SK-N-SH treated with all-trans-retinoic acid at 6 μM for 48 hours (cell line): ENCODE data around the gene ADAM23.

Source experiments
- ATAC-seq: fragments of 200-7000 bp; cut with Tn5 transposase; 3 replicates; pipeline ENCODE4 v1.9.1; 2020; ENCODE audit warnings: mild to moderate bottlenecking, moderate library complexity
- ARNTL ChIP-seq: fragments of 450-650 bp; formaldehyde crosslinking; IDR thresholded peaks from 2 replicates; pipeline ENCODE4 v1.5.0; 2020; ENCODE audit warnings: low read depth, mild to moderate bottlenecking, moderate library complexity, borderline replicate concordance
- ESRRG ChIP-seq: fragments of 250-450 bp; sonication (Bioruptor Pico); IDR thresholded peaks from 2 replicates; pipeline ENCODE4 v1.6.1; 2021; ENCODE audit warnings: mild to moderate bottlenecking
- GLIS3 ChIP-seq: fragments of 250-450 bp; sonication (Bioruptor Pico); IDR thresholded peaks from 2 replicates; pipeline ENCODE4 v1.5.0; 2020; ENCODE audit warnings: mild to moderate bottlenecking, moderate library complexity
- ISL1 ChIP-seq: fragments of 250-450 bp; sonication (Bioruptor Pico); IDR thresholded peaks from 2 replicates; pipeline ENCODE4 v2.1.2; 2022; ENCODE audit warnings: mild to moderate bottlenecking, moderate library complexity
- OSR1 ChIP-seq: fragments of 250-450 bp; sonication (Bioruptor Pico); IDR thresholded peaks from 2 replicates; pipeline ENCODE4 v1.8.0; 2022; ENCODE audit warnings: moderate library complexity, mild to moderate bottlenecking, inconsistent platforms
- PPARA ChIP-seq: fragments of 250-450 bp; sonication (Bioruptor Pico); IDR thresholded peaks from 2 replicates; pipeline ENCODE4 v1.5.0; 2020; ENCODE audit warnings: mild to moderate bottlenecking, borderline replicate concordance
- RARB ChIP-seq: fragments of 250-450 bp; sonication (Bioruptor Pico); IDR thresholded peaks from 2 replicates; pipeline ENCODE4 v1.8.0; 2021; ENCODE audit warnings: mild to moderate bottlenecking, moderate library complexity
- SNAI2 ChIP-seq: fragments of 250-450 bp; sonication (Bioruptor Pico); IDR thresholded peaks from 2 replicates; pipeline ENCODE4 v1.5.0; 2020; ENCODE audit warnings: mild to moderate bottlenecking, moderate library complexity
- TCF4 ChIP-seq: fragments of 250-450 bp; sonication (Bioruptor Pico); IDR thresholded peaks from 2 replicates; pipeline ENCODE4 v1.8.0; 2021; ENCODE audit warnings: mild to moderate bottlenecking, moderate library complexity, borderline replicate concordance
- TOX ChIP-seq: fragments of 250-450 bp; sonication (Bioruptor Pico); IDR thresholded peaks from 2 replicates; pipeline ENCODE4 v1.8.0; 2021; ENCODE audit warnings: mild to moderate bottlenecking, moderate library complexity, borderline replicate concordance
- TSHZ2 ChIP-seq: fragments of 250-450 bp; sonication (Bioruptor Pico); IDR thresholded peaks from 2 replicates; pipeline ENCODE4 v1.5.0; 2020; ENCODE audit warnings: mild to moderate bottlenecking, moderate library complexity
- ZC3H10 ChIP-seq: fragments of 250-450 bp; sonication (Bioruptor Pico); IDR thresholded peaks from 2 replicates; pipeline ENCODE4 v1.5.1; 2021; ENCODE audit warnings: mild to moderate bottlenecking, moderate library complexity
- ZFP3 ChIP-seq: fragments of 250-450 bp; sonication (Bioruptor Pico); IDR thresholded peaks from 2 replicates; pipeline ENCODE4 v1.5.0; 2020; ENCODE audit warnings: mild to moderate bottlenecking, moderate library complexity
- ZFP30 ChIP-seq: fragments of 450-650 bp; formaldehyde crosslinking; IDR thresholded peaks from 2 replicates; pipeline ENCODE4 v1.5.0; 2022; ENCODE audit warnings: mild to moderate bottlenecking, moderate library complexity
- ZNF565 ChIP-seq: fragments of 450-650 bp; formaldehyde crosslinking; conservative IDR thresholded peaks from 2 replicates; pipeline ENCODE4 v1.5.0; 2020; ENCODE audit warnings: low read depth, mild to moderate bottlenecking, moderate library complexity
- ZNF70 ChIP-seq: fragments of 450-650 bp; formaldehyde crosslinking; IDR thresholded peaks from 2 replicates; pipeline ENCODE4 v1.5.0; 2020; ENCODE audit warnings: mild to moderate bottlenecking, moderate library complexity
- ZNF8 ChIP-seq: fragments of 450-650 bp; formaldehyde crosslinking; IDR thresholded peaks from 2 replicates; pipeline ENCODE4 v1.5.0; 2020; ENCODE audit warnings: mild to moderate bottlenecking, moderate library complexity
- TF ChIP-seq, protein P1 (sequence below): fragments of 250-450 bp; sonication (Bioruptor Pico); IDR thresholded peaks from 2 replicates; pipeline ENCODE4 v1.8.0; 2020; ENCODE audit warnings: mild to moderate bottlenecking, moderate library complexity, borderline replicate concordance
- TF ChIP-seq, protein P2 (sequence below): fragments of 250-450 bp; sonication (Bioruptor Pico); IDR thresholded peaks from 2 replicates; pipeline ENCODE4 v1.5.1; 2020; ENCODE audit warnings: low read depth, mild to moderate bottlenecking, moderate library complexity

Gene ADAM23

DNA sequence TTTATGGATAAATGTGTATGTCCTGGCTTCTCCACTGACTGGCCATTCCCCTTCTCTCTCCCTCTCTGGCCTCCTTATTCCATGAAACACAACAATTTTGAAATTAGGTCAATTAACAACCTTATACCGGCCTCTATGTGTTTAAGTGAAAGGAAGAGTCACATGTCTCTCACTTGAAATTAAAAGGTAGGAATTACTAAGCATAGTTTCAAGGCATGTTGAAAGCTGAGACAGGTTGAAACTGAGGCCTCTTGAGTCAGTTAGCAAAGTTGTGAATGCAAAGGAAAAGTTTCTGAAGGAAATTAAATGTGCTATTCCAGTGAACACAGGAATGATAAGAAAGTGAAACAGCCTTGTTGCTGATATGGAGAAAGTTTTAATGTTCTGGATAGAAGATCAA lies 69.7 kb downstream of the ADAM23 start:
- ATAC-seq, result no peak
- TF ChIP-seq GLIS3 (CRISPR knock-in tag) (no peak), ZFP30 (CRISPR knock-in tag) (no peak), ZC3H10 (CRISPR knock-in tag) (no peak), ZNF8 (CRISPR knock-in tag) (no peak), OSR1 (CRISPR knock-in tag) (no peak), ISL1 (CRISPR knock-in tag) (no peak), TSHZ2 (CRISPR knock-in tag) (no peak), SNAI2 (CRISPR knock-in tag) (no peak), RARB (CRISPR knock-in tag) (no peak), ZFP3 (CRISPR knock-in tag) (no peak), ZNF70 (CRISPR knock-in tag) (no peak)
- TF ChIP-seq, protein P1, sequence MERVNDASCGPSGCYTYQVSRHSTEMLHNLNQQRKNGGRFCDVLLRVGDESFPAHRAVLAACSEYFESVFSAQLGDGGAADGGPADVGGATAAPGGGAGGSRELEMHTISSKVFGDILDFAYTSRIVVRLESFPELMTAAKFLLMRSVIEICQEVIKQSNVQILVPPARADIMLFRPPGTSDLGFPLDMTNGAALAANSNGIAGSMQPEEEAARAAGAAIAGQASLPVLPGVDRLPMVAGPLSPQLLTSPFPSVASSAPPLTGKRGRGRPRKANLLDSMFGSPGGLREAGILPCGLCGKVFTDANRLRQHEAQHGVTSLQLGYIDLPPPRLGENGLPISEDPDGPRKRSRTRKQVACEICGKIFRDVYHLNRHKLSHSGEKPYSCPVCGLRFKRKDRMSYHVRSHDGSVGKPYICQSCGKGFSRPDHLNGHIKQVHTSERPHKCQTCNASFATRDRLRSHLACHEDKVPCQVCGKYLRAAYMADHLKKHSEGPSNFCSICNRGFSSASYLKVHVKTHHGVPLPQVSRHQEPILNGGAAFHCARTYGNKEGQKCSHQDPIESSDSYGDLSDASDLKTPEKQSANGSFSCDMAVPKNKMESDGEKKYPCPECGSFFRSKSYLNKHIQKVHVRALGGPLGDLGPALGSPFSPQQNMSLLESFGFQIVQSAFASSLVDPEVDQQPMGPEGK (CRISPR knock-in tag), result no peak

DNA sequence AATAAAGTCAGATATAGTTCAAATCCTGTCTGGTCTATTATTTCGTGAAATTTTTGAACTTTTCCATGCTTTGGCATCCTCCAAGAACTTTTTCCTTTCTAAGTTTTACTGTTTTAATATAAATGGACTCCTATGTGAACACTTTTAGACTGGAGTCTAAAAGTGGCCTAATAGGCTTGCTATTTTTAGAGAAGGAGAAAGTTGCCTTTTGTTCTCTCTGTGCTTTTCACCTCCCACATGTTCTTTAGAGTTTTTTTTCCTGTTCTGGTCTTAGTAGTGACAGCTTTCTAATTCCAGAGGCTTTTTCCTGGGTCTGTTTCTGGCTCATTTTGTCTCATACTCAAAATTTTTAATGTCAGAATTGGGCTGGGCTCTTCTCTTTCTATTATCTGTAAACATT lies 72.2 kb downstream of the ADAM23 start:
- no peak for ATAC-seq
- no peak for TF ChIP-seq ZNF8 (CRISPR knock-in tag)
- TF ChIP-seq ZNF70 (CRISPR knock-in tag), result no peak
- TF ChIP-seq TOX (CRISPR knock-in tag), result no peak
- TF ChIP-seq, protein P1 (CRISPR knock-in tag), result no peak
- no peak for TF ChIP-seq ZFP30 (CRISPR knock-in tag)
- no peak for TF ChIP-seq TCF4 (CRISPR knock-in tag)
- TF ChIP-seq PPARA (CRISPR knock-in tag), result no peak
- no peak for TF ChIP-seq TSHZ2 (CRISPR knock-in tag)
- TF ChIP-seq SNAI2 (CRISPR knock-in tag), result no peak
- TF ChIP-seq GLIS3 (CRISPR knock-in tag), result no peak

DNA sequence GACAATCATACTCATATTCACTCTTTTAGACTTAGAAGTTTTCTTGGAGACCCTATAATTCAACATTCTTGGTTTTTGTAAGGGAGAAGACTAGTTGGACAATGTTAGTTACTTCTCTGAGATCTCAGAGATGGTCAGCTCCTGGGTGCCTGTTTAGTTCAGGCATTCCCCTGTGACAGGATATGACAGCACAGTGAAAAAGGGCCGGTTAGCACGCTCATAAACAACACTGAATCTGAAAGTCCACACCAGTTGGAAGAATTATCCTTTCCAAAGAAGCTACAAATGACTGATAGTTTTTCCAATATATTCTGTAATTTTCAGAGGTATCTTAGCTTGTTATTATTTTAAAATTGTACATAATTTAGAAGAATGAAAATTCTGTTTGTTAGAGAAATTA lies 75.7 kb downstream of the ADAM23 start:
- TF ChIP-seq GLIS3 (CRISPR knock-in tag) (no peak), ZFP30 (CRISPR knock-in tag) (no peak), ARNTL (CRISPR knock-in tag) (no peak), PPARA (CRISPR knock-in tag) (no peak), ESRRG (no peak), ZNF565 (CRISPR knock-in tag) (no peak)
- TF ChIP-seq, protein P1 (CRISPR knock-in tag), result no peak
- TF ChIP-seq, protein P2, sequence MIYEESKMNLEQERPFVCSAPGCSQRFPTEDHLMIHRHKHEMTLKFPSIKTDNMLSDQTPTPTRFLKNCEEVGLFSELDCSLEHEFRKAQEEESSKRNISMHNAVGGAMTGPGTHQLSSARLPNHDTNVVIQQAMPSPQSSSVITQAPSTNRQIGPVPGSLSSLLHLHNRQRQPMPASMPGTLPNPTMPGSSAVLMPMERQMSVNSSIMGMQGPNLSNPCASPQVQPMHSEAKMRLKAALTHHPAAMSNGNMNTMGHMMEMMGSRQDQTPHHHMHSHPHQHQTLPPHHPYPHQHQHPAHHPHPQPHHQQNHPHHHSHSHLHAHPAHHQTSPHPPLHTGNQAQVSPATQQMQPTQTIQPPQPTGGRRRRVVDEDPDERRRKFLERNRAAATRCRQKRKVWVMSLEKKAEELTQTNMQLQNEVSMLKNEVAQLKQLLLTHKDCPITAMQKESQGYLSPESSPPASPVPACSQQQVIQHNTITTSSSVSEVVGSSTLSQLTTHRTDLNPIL (CRISPR knock-in tag), result no peak
- ATAC-seq, result no peak
